Stimulated activated CD8-positive, alpha-beta memory T cell treated with anti-CD3 and anti-CD28 coated beads, Interleukin-4, amount 100 ng/mL, for 4 hours (primary cell): ENCODE measurements around the gene TALDO1.

Experiments
- DNase-seq, 2 donors: peaks; one replicate each; pipeline ENCODE4 v3.0.0-alpha.2; 2020; ENCODE audit warnings: low read depth in 2 of 2, low spot score in 1 of 2

The TALDO1 gene

DNA sequence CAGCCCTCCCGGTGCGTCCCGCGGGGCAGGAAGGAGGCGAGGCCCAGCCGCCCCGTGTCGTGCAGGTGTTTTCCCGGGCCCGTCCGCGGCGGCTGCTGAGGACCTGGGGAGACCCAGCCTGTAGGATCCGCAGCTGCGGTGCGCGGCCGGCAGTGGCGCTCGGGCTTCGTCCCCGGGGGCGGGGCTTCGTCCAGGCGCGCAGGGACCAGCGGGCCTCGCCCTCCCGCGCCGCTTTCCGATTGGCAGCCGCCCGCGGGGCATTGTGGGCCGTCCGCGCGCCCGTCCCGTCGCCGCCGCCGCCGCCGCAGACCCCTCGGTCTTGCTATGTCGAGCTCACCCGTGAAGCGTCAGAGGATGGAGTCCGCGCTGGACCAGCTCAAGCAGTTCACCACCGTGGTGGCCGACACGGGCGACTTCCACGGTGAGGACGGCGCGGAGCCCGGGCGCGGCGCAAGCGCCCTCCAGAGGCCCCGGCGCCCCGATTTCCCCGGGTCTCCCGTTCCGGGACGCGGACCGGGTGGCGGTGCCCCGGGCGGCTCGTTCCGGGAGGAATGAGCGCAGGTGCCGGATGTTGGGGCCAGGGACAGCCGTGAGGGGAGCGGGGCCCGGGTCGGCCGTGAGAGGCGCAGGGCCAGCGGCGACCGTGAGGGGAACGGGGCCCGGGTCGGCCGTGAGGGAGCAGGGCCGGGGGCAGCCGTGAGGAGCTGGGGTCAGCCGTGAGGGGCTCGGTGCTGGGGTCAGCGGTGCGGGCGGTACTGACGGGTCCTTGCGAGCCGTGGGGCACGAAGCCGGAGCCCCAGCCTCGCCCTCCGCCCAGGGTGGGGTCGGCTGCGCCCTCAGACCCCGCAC lies at the start of gene TALDO1:
Gene TALDO1, plus strand, starts transcription at position 307 of the 849 bp plus-strand sequence. Its CDS starts 18 bp downstream, at position 325.
- DNase-seq: peak; percentile 25 to 64

DNA sequence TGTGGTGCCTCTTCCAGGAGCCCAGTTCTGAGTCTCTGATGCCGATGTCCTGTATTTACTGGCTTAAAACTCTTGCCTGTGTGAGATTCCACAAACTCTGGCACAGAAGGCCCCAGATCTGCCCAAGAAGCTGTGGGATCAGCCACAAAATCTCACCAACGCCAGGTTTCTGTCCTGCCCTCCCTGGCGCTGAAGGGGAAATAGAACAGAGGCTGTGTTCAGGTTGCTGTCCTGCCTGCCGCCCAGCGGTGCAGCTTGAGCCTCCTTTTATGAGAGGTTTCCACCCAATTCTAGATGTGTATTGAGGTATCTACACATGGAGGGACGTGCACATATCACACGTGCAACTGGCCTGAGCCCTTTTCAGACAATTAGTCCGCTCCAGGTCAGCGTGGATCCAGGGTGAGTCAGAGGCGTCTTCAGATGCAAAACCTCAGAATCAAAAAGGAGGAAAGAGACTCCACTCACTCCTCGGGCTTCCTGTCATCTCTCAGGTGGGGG lies 49.4 kb upstream of the TALDO1 start:
- DNase-seq: no peak

DNA sequence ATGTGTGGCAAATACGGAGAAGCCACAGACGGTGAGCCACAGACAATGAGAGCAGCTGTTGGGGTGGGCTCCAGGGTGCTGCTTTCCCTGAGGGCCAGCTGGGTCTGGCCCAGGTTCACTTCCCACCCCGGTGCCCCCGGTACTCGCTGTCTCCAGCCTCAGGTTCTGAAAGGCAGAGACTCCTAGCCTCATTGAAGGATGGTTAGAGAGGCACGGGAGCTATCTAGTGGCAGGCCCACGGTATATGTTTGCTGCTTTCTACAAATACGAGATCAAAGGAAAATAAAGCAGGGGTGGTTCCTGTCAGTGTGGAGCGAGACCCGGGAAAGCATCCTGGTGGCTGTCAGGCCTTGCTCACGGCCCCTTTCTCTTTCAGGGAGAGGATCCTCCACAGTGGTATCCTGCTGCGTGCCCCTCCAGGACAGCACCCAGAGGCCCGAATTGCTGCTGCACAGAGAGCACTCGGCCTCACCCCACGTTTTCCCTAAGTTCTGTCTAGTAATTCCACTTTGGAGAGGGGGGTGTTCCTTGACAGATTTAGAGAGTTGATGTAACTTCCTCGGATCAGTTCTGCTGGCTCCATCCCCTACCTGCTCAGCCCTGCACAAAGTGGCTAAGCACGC lies 48.7 kb upstream of the TALDO1 start:
- DNase-seq: no peak

DNA sequence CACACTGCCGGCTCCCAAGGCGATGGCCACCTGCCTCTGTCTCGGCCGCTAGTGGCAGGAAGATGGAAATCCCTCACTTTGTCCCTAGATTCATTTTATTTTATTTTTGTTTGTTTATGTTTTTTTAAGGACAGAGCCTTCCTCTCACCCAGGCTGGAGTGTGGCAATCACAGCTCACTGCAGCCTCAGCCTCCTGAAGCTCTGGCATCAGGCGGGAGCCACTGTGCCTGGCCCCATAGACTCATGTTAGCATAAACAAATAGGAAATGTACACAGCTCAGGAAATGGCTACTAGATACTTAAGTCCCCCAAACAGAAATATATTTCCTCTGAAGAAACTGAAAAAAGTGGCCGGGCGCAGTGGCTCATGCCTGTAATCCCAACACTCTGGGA lies 48.2 kb upstream of the TALDO1 start:
- no peak for DNase-seq

DNA sequence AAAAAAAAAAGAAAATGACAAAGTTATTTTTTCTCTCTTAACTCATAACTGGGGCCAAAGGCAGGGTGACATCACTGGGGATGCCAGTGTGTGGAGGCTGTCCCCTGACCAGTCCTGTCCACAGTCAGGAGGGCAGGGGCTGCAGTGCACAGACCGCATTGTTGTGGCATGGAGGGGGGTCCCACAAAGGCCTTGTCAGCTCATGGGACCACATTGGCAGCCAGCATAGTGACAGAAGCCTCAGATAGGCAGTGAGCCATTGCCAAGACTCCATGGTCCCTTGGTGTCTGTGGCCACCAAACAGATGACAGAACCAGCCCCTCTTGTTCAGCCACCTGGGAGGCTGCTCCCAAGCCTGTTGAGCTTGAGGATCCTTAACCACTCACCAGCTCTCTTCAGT lies 47.5 kb upstream of the TALDO1 start:
- DNase-seq: no peak

DNA sequence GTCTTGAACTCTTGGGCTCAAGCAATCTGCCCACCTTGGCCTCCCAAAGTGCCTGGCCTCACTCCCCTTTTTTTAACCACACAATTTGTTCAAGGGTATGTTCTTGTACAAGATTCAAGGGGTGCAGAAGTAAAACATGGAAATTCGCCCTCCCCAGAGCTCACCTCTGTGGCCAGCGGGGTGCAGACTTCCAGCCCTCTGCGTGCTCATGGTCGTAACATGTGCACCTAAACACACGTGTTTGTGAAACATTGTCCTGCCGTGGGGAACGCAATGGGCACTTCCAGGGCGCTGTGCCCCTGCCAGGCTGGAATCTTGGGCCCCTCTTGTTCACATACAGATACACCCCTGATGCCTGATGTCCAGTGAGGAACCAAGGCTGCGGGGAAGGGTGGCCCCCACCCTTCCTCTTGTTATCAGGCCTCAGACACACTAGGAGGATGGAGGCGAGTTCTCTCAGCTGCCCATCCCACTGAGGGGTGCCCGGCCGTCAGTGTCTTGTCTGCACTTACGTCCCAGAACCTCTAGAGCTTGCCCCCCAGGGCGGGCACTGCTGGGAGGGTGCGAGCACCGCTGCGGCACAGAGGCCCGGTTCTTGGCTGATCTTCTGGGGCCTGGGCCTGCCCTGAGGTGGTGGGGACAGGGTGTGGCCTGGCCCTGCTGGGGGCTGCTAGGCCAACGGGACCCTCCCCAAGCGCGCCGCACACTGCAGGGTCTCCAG lies 45.4 kb upstream of the TALDO1 start:
- DNase-seq: no peak

DNA sequence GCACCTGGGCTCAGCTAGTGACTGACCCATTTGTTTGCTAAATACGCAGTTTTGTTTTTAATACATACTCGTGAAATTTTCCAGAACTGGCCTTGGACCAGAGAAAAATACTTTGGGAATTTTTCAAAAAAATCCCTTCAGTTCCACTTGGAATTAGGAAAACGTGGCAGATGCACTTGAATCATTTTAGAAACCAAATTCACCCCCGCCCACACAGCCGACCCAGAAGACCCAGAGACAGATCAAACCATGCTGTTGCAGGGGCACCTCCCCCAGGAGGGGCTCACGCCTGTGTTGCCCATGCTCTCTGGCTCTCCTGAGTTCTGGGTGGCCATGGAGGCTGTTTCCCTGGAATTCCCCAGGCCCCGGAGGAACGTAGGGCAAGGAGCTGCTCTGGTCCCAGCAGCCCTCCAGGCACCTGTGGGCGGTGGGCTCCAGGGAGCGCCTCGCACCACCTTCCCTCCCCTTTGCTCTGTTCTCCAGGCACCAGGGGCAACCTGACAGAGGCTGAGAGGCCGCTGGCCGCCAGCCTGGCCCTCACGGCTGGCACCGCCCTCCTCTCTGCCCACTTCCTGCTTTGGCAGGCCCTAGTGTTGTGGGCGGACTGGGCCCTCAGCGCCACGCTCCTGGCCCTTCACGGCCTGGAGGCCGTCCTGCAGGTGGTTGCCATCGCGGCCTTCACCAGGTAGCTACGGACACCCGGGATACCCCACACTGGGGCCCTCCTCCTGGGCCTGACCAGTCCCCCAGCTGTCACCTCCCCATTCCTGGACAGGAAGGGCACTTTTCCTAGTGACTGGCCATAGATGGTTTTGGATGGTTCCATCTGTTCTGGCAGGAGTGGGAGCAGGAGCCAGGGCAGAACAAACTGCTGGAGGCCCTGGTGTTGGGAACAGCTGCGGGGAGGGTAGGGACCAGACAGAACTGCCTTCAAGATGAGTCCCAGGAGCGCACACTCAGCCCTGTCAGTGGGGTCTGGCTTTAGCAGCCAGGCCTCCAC lies 44.5 kb upstream of the TALDO1 start:
- DNase-seq: no peak

DNA sequence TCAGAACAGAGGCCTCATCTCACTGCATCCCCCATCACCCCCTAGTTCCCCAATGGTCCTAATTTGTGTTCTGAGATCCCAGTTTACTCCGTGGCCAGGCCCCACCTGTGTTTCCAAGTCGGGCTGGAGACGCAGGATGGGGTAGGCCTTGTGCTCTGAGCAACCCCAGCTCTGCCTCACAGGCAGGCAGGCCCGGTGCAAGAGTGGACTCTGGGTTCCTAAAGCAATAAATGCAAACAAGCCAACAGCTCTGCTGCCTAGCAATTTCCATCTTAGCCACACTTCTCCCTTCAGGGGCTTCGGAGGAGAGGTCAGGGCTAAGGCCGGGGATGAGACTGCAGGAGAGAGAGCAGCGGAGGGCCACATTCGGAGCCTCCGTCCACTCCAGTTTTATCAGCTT lies 43.8 kb upstream of the TALDO1 start:
- no peak for DNase-seq

DNA sequence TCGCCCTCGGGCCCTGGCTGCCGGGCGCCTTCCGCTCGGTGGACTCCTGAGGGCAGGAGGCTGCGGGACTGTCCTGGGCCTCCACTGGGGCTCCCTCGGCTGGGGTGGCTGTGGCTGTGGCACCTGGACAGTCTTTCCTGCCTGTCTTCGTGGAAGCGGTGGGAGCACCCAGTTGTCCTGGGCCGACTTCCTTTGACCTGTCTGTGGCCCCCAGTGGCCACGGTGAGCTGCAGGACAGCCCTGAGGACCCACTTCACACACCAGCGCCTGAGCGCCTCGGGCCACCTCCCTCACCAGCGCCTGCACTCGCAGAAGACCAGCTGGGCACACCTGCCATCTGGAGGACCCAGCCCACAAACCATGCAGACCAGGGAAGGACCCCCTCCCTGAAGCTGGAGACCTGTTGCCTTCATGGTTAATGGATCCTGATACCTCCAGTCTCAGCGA lies 43.0 kb upstream of the TALDO1 start:
- DNase-seq: no peak

DNA sequence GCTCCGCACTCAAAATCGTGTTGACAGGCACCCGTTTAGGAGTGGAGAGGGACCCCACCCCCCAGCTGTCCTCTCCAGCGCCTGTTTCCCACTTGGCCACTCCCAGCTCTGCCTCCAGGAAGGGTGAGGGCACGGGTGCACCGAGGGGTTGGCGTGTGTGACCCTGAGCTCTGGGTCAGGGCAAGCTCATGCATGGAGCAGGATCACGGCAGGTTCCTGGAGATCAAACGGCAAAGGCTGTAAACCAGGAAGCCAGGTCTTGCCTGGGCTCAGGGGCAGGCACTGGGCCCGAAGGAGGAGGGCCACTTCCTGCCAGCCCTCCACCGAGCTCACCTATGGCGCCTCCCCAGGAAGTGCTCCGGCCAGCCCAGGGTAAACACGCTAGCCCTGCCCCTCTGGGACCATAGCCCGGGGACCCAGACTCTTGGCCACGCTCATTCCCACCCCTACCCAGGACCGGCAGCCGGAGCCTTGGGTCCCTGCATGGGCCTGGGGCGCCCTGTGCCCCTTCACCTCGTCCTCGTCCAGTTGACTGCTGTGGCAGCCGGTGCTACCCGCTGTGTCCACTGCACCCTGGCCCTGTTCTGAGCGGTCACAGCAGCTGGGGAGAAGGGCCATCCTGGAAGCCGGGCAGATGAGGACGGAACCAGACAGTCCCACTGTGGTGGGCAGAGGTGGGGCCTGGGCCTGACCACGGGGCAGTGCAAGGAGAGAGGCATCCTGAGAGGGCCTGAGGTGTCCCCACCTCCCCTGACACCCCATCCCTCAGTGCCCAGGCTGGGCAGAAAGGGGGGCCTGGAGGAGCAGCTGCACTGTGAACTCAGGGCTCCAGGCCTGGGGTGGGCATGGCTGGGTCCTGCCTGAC lies 42.3 kb upstream of the TALDO1 start:
- DNase-seq: no peak

DNA sequence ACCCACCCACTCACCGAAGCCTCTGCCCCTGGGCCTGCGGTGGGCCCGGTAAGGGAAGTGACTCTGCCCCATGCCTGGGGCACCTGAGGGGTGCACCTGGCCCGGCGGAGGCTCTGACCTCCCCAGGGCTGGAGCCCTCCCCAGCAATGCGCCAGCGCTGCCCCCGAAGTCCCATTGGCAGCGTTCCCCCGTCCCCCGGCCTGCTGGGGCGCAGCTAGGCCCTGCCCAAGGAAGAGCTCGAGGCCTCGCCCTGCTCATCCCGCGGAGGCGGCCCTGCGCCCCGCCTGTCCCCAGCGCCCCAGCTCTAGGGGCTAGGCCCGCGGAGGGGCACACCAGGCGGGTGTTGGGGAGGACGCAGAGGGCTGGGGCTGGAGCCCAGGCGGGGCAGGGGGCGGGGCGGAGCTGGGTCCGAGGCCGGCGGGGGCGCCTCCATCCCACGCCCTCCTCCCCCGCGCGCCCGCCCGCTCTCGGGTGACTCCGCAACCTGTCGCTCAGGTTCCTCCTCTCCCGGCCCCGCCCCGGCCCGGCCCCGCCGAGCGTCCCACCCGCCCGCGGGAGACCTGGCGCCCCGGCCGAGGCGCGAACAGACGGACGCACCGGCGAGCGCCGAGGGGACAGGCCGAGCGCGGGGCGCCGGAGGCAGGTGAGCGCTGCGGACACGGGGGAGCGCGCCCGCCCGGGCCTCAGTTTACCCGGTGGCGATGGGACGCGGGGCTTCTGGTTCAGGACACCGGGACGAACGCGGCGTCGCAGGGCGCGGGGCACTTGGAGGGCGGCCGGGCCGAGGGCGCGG lies 41.4 kb upstream of the TALDO1 start, which contains the start of gene EPS8L2:
Gene EPS8L2, plus strand, starts transcription at position 586 of the 793 bp plus-strand sequence. CDS start 3,177 bp downstream, outside the sequence.
- no peak for DNase-seq

DNA sequence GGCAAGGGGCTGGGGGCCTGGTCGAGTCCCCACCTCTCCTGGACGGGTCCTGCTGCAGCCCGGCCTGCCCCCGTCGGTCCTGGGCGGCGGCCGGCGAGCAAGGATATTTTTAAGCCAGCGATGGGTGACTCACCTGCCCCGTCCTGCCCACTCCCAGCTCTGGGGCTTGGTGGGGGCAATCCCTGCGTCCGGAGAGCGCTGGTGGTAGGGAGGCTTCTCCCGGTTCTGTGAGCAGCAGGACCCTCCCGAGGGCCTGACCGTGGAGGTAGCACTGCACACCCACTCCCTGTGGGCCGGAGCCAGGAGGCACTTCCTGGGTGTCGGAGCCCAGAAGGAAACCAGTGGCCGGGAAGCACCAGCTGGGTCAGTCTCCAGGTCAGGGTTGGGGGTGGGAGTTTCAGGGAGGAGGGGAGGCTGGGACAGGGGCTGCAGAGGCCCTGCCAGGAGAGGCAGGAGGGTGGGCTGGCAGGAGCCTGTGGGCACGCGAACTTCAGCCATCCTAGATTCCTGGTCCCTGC lies 40.8 kb upstream of the TALDO1 start:
- no peak for DNase-seq

DNA sequence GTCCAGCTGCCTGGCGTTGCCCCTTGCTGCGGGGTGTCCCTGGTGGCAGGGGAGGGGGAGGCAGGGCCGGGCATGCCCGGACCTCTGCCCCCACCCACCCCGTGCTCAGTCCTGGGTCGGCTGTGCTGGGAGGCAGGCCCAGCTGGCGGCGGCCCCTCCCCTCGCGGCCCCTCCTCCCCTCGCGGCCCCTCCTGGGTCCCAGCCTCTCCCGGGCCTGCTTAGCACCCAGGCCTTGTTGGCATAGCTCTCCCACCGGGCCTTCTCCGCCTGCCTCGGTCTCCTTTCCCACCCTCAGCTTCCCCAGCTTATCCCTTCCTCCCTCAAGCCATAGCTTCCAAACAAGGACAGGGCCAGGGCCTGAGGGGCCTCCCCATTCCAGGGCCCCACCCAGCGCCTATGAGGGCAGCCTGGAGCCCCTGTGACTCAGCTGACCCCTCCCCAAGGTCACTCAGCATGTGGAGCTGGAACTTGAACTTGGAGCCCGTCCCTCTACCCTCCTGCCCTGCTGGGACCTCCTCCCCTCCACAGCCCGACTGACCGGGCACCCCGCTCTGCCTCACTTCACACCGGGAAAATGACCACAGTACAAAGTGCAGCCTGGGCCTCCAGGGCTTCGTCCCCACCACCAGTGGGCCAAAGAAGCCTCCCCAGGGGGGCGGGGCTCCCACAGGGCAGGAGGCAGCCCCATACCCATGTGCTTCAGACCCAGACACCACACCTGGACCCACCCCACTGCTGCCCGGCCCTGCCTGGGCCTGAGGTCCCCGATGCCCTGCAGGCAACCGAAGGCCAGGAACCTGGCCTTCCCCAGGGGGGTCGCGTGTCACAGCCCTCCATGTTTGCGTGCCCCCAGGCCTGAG lies 40.1 kb upstream of the TALDO1 start:
- no peak for DNase-seq

DNA sequence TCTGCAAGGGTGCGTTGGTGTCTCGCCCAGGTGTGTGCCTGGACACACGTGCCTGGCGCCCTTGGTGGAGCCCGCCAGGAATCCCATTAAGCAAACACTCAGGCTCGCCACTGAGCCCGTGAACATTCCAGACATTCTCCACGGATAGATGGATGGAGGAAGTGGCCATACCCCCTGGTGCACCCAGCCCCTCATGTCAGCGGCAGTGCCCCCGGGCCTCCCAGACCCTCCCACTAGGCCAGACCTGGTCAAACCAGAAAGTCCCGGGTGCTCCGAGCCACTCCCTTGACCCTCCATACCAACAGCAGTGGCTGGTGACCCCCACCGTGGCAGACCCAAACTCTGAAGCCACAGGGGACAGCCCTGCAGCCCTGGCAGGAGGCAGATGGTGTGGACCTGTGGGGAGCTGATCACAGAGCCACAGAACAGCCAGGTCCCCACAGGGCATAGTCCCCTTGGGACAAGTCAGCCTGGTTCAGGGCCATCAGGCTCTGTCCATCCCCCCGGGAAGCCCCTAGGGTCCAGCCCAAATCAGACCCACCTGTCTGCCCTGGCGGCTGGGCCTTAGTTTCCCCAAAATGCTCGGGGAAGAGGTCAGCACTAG lies 39.3 kb upstream of the TALDO1 start:
- DNase-seq: no peak

DNA sequence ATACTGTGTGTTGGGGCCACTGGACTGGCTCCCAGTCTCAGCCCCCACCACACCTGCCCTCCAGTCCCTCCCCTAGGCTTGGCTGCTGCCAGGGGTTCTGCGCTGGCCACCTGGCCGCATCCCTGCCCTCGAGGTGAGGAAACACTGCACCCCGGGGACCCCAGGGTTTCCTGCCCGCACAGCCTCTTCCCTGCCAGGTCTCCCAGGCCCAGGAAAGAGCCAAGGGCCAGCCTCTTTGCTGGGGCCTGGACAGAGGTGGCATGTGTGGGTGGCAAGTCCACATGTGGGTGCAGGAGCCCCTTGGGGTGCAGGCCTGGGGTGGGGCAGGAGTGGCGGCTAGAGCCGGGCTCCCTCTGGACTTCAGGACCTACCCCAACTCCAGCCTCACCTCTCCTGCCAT lies 38.8 kb upstream of the TALDO1 start:
- DNase-seq: no peak

DNA sequence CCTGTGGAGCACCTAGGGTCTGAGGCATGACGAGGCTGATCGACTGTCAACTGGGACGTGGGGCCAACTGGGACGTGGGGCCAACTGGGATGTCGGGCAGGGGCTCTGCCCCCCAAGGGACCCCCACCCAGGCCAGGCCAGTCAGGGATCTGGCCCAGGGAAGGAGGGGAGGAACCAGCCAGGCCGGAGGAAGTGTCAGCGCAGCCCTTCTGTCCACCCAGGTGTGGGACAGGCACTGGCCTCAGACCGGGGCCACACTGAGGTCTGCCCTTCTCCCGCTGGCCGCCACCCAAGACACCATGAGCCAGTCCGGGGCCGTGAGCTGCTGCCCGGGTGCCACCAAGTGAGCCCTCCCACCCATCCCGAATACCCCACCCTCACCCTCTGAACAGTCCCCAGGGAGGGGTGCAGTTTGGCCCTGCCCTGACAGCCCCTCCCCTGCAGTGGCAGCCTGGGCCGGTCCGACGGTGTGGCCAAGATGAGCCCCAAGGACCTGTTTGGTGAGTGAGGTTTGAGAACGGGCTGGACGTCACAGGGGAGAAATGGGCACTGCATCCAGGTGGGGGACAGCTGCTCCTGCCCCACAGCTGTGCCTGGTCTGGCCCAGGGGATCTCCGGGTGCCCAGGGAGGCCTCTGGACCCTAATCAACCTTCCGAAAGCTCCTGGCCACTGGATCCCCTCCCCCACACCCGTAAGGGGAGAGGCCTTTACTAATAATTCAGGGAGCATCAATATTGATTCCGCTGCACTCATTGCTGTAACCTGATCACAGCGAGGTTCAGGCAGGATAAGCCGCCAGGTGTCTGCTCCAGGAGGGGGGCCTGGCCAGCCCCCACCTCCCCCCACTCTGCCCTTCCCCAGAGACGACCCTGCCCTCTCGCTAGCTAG lies 37.9 kb upstream of the TALDO1 start:
- DNase-seq: no peak
